GM10248 (cell line): Measurements from ENCODE around the gene TPP2.

Experiments
- CTCF ChIA-PET: fragments of 300-600 bp; sonication (Branson Sonifier 250); formaldehyde crosslinking; extraction: SDS; loops from one replicate; lab custom pipeline; 2021; ENCODE audit warnings: antibody characterized with exemption; lab: Yijun Ruan, JAX
- POLR2A ChIA-PET: fragments of 350-650 bp; sonication (Branson Sonifier 250); formaldehyde crosslinking; extraction: SDS; loops from one replicate; lab custom pipeline; 2020; ENCODE audit warnings: antibody characterized with exemption; lab: Yijun Ruan, JAX
- DNase-seq: peaks from one replicate; pipeline ENCODE4 v3.0.0; 2012; ENCODE audit errors: extremely low spot score
- TF ChIP-seq, protein P1 (sequence below): IDR thresholded peaks from 2 replicates; pipeline ENCODE4 v1.5.1; 2012; ENCODE audit warnings: mild to moderate bottlenecking, low read depth; ENCODE audit errors: extremely low read depth, missing control alignments, control extremely low read depth

The TPP2 gene

DNA sequence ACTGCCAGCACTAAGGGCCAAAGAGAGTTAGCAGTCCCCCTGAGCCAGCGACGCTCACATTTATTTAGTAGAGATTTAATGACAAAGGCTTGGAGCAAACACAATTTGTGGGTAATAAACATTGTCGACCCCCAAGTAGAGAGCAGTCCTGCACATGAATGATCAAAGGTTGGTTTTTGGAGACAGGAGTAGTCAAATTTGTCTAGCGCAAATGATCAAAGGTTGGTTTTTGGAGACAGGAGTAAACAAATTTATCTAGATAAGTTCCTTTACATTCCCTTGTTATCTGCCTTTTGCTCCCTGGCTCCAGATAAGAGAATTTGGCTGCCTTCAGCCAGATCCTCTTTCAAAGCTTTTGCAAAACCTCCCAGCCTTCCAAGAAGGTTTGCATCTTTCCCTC, 71.1 kb downstream of the TPP2 start:
- DNase-seq: no peak
- TF ChIP-seq, protein P1, sequence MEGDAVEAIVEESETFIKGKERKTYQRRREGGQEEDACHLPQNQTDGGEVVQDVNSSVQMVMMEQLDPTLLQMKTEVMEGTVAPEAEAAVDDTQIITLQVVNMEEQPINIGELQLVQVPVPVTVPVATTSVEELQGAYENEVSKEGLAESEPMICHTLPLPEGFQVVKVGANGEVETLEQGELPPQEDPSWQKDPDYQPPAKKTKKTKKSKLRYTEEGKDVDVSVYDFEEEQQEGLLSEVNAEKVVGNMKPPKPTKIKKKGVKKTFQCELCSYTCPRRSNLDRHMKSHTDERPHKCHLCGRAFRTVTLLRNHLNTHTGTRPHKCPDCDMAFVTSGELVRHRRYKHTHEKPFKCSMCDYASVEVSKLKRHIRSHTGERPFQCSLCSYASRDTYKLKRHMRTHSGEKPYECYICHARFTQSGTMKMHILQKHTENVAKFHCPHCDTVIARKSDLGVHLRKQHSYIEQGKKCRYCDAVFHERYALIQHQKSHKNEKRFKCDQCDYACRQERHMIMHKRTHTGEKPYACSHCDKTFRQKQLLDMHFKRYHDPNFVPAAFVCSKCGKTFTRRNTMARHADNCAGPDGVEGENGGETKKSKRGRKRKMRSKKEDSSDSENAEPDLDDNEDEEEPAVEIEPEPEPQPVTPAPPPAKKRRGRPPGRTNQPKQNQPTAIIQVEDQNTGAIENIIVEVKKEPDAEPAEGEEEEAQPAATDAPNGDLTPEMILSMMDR: no peak
- ChIA-PET POLR2A (no interaction called here), CTCF (interaction anchor here (1.7 kb wide), 1 partner anchor 18 kb away, joined by 4 read pairs; no protein-coding TSS in a partner anchor)

DNA sequence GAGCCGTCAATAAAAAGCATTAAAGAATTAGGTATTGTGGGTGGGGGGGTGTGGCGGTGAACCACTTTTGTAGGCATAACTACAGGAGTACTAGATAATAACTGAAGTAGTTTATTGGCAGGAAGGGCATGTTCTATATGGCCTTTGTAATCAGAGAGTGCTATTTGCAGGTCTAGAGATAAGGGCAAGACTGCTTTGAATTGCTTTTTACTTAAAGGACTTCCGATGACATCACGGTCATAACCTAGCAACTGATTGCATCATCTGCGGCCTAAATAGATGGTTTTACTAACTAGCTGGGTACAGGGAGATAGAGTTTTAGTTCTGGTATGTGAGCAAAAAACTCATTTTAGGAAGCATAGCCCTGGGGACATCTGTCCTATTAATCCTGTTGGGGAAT, 73.3 kb downstream of the TPP2 start:
- ChIA-PET POLR2A (no interaction called here), CTCF (no interaction called here)
- TF ChIP-seq, protein P1: no peak
- no peak for DNase-seq

DNA sequence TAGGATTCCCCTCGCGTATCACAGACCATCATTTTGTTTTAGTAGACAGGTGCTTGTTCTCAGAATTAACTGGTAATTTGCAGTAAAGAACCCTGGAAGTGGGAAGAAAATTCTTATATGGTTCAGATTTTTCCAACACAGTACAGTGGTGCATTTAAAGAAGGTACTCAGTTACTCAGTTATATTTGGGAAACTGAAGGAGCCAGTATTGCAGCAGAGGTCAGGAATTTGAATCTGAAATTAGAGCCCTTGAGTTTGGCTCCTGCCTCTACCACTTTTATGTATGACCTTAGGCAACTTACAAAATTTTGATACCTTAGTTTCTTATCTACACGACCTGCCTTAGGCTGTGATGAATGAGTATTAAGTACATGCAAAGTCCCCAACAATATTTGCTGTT, 78.3 kb downstream of the TPP2 start:
- TF ChIP-seq, protein P1: no peak
- POLR2A ChIA-PET: no interaction called here
- DNase-seq: no peak
- CTCF ChIA-PET: interaction anchor here (0.9 to 1.3 kb wide), 3 partner anchors 8 to 83 kb away, joined by 3 to 4 read pairs (median 4); no protein-coding TSS in a partner anchor

DNA sequence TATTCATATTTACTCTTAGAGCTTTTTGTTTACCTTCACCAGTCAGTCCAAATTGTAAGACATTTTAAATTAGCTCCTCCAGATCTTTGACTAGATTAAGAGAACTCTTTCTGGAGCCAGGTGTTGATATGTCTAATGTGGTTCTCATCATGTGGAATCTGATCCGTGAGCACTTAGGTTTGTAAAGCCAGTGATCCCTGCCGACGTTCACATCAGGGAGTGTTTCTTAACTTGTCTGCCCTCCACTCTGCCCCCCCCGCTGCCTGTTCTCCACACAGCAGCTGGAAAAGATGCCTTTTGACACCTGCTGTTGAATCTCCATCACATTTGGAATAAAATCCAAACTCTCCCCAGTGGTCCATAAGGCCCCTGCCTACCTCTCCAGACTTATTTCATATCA, 80.3 kb downstream of the TPP2 start:
- TF ChIP-seq, protein P1: no peak
- no peak for DNase-seq
- ChIA-PET CTCF (interaction anchor here (0.8 kb wide), 1 partner anchor 38 kb away, joined by 3 read pairs; no protein-coding TSS in a partner anchor), POLR2A (no interaction called here)

DNA sequence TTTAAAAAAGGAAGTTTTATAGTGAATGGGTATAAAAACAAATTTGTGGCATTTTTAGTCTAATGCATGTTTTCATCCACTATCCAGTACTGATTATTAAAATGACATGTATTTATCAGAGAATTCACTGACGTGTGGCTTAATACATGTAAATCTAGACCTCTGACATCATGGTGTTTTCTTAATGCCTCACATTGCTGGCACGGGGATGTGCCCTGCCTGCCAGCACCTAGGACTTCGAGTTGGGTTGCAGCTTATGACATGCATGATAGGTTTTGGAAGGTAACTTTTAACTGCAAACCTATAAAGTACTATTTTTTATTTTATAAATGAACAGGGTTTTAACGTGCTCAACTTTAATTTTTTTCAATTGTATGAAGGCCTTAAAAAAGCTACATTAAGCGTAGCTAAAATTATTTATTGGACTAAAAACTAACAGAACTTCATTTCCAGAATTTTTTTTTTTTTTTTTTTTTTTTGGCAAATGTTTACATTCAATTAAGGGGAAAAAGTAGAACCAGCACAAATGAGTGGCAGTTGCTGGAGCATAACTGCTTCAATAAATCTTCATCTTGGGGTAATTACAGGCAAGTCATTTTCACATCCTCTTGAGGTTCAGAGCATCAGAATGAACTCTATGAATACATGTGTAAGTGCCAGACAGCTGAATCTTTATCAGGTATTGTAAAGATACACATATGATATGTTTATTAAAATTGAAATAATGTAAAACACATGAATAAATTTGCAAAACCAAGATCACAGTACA, 81.7 kb downstream of the TPP2 start:
- TF ChIP-seq, protein P1: no peak
- no peak for DNase-seq
- POLR2A ChIA-PET: no interaction called here
- CTCF ChIA-PET: interaction anchor here (0.7 kb wide), 1 partner anchor 40 kb away, joined by 3 read pairs; no protein-coding TSS in a partner anchor

DNA sequence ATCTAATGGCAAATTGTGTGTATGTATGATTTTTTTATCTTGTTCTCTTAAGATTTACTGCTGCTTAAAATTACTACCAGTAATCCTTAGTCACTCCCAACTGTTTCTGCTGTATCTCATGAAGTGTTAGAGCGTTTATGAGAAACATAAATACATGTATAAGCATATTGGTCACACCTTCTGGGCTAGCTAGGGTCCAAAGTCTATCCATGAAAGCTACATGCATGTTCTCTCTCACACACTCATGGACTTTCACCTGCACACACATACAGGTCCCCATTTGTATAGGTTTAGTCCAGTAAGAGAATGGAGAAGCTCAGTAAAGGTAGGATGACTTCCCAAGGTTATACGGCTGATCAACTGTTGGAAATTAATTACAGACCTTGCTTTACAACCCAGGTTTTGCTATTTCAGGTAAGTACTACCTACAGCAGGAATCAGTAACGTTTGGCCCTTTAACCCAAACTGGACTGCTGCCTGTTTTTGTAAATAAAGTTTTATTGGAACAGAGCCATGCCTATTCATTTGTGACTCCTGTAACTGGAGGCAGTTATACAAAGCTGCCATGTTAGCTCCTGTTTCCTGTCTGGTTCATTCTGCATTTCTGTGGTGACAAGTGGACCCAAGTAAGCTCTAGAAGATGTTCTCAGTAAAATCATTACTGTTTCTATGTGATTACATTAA, 82.8 kb downstream of the TPP2 start:
- no peak for DNase-seq
- TF ChIP-seq, protein P1: no peak
- ChIA-PET POLR2A (no interaction called here), CTCF (interaction anchor here (0.7 kb wide), 1 partner anchor 41 kb away, joined by 3 read pairs; no protein-coding TSS in a partner anchor)
